Activated CD4-positive, CD25-positive, alpha-beta regulatory T cell treated with anti-CD3 and anti-CD28 coated beads, Interleukin-2, amount 50 U/mL, for 16 hours (primary cell): ENCODE data around the gene RNFT2.

ENCODE experiments used
- DNase-seq: peaks from one replicate; pipeline ENCODE4 v3.0.0-alpha.2; 2020; ENCODE audit warnings: low read depth, low spot score

Gene RNFT2

GRCh38 chr12:116832353-116832752 lies 94.2 kb downstream of the RNFT2 start:
- DNase-seq = no peak

- DNase-seq = no peak
These were observed 95.4 kb downstream of the RNFT2 start for GRCh38 chr12:116833474-116833873.

GRCh38 chr12:116835484-116835883 lies 97.4 kb downstream of the RNFT2 start:
- DNase-seq = no peak

GRCh38 chr12:116837097-116837496 lies 99.0 kb downstream of the RNFT2 start:
- DNase-seq = no peak

GRCh38 chr12:116838365-116838764 lies 100.2 kb downstream of the RNFT2 start:
- DNase-seq = no peak

- no peak for DNase-seq
These were observed 101.2 kb downstream of the RNFT2 start for GRCh38 chr12:116839287-116839830.

- no peak for DNase-seq
These were observed 105.0 kb downstream of the RNFT2 start for GRCh38 chr12:116843085-116843484.

- DNase-seq = no peak
These were observed 111.1 kb downstream of the RNFT2 start for GRCh38 chr12:116849216-116849615.

GRCh38 chr12:116852303-116852702 lies 114.2 kb downstream of the RNFT2 start:
- DNase-seq = no peak

GRCh38 chr12:116853507-116853906 lies 115.4 kb downstream of the RNFT2 start:
- no peak for DNase-seq

- no peak for DNase-seq
These were observed 117.8 kb downstream of the RNFT2 start for GRCh38 chr12:116855744-116856470.

GRCh38 chr12:116856729-116857128 lies 118.6 kb downstream of the RNFT2 start:
- no peak for DNase-seq

- no peak for DNase-seq
These were observed 121.0 kb downstream of the RNFT2 start for GRCh38 chr12:116859079-116859478.

- no peak for DNase-seq
These were observed 122.1 kb downstream of the RNFT2 start for GRCh38 chr12:116860263-116860662.

GRCh38 chr12:116861320-116861719 lies 123.2 kb downstream of the RNFT2 start:
- DNase-seq = no peak

GRCh38 chr12:116862167-116862566 lies 124.1 kb downstream of the RNFT2 start:
- DNase-seq = no peak

- DNase-seq = no peak
These were observed 125.2 kb downstream of the RNFT2 start for GRCh38 chr12:116863275-116863767.

- DNase-seq = no peak
These were observed 126.5 kb downstream of the RNFT2 start for GRCh38 chr12:116864371-116865160.

- DNase-seq = no peak
These were observed 129.4 kb downstream of the RNFT2 start for GRCh38 chr12:116867523-116867922.

- DNase-seq = no peak
These were observed 132.2 kb downstream of the RNFT2 start for GRCh38 chr12:116870306-116870705.

- DNase-seq = no peak
These were observed 136.3 kb downstream of the RNFT2 start for GRCh38 chr12:116874324-116874995.
